Mesothelial cell of epicardium (in vitro differentiated cells): ENCODE data around the gene GBF1. TPM values are rescaled to one million over a fixed set of nuclear protein-coding genes. Genes with fewer than 3 reads are reported as not detected.

Source experiments
- DNase-seq, 2 experiments: peaks; one replicate each; pipeline ENCODE4 v3.0.0; 2021; ENCODE audit warnings: low spot score in 2 of 2; ENCODE audit not compliant: unreplicated experiment in 2 of 2
- H3K27ac Mint-ChIP-seq: 2 replicates; pipeline ENCODE4 v1.8.0; 2021; ENCODE audit warnings: mixed read lengths
- H3K27me3 Mint-ChIP-seq: 2 replicates; pipeline ENCODE4 v1.8.0; 2021; ENCODE audit warnings: low read depth, mixed read lengths
- H3K36me3 Mint-ChIP-seq: 2 replicates; pipeline ENCODE4 v1.8.0; 2021; ENCODE audit warnings: mixed read lengths
- H3K4me1 Mint-ChIP-seq: 2 replicates; pipeline ENCODE4 v1.8.0; 2021; ENCODE audit warnings: mixed read lengths
- H3K4me3 Mint-ChIP-seq: 2 replicates; pipeline ENCODE4 v1.8.0; 2021; ENCODE audit warnings: mild to moderate bottlenecking, moderate library complexity, mixed read lengths
- H3K9me3 Mint-ChIP-seq: 2 replicates; pipeline ENCODE4 v1.8.0; 2021; ENCODE audit warnings: mixed read lengths
- total RNA-seq: library from RNA; stranded (reverse); gene quantifications from 3 replicates; pipeline ENCODE4 v1.2.1, GENCODE V29; 2021
- TF ChIP-seq, protein P1 (sequence below): fragments of 200-600 bp; sonication (generic); IDR thresholded peaks from one replicate; pipeline ENCODE4 v1.5.0; 2021; ENCODE audit warnings: antibody characterized with exemption; ENCODE audit not compliant: unreplicated experiment

GBF1 gene
- total RNA-seq, 1 donor from 2014 or later: 51.1 TPM

DNA sequence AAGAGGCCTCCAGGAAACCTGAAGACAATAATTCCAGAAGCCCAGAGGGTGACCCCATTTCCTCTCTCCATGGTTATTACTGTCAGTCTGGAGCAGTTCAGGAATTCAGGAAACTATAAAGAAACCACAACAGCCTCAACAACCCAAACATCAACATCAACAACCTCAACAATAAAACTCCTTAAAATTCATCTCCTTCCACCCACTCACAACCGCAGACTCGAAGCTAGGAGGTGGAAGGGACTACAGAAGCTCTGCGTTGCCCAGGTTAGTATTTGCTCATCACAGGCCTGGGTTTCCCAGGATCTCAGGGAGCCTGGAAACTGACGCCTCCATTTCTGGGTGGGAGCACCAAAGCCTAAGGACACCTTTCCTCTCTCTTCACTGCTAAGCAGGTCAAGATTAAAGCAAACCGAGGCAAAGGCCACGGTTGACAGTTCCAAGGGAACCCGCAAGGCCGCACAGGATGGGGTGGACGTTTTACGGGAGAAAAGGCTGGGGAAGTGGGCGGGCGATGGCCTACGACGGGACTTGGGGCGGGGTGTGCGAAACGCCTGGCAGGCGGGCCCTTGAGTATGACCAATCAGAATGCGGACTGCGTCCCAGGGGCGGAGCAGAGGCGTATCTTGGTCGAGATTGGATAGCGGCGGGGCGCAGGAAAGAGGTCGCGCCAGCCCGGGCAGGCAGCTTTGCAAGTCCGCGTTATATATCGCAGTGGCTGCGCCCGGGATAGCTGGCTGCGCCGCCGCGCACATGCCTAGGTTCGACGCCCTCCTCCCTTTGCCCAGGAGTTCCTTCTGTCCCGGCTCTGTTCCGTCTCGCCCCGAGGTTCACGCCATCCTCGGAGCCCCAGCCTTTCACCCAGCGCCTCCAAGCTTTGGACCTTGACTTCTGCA lies 19.4 kb upstream of the GBF1 start, which contains the start of gene ELOVL3:
Gene ELOVL3 (plus strand): TSS at position 654 of the 896 bp plus-strand sequence. CDS start 250 bp downstream, outside the sequence.
- peak within 1 kb of the TSS; percentile 69 for H3K4me3 Mint-ChIP-seq
- peaks cover 17% of the 10 kb centered on the region for H3K4me1 Mint-ChIP-seq
- H3K27me3 Mint-ChIP-seq: peaks cover 72% of the 10 kb centered on the region
- peak within 1 kb of the TSS; percentile 85 for H3K27ac Mint-ChIP-seq
- TF ChIP-seq, protein P1, sequence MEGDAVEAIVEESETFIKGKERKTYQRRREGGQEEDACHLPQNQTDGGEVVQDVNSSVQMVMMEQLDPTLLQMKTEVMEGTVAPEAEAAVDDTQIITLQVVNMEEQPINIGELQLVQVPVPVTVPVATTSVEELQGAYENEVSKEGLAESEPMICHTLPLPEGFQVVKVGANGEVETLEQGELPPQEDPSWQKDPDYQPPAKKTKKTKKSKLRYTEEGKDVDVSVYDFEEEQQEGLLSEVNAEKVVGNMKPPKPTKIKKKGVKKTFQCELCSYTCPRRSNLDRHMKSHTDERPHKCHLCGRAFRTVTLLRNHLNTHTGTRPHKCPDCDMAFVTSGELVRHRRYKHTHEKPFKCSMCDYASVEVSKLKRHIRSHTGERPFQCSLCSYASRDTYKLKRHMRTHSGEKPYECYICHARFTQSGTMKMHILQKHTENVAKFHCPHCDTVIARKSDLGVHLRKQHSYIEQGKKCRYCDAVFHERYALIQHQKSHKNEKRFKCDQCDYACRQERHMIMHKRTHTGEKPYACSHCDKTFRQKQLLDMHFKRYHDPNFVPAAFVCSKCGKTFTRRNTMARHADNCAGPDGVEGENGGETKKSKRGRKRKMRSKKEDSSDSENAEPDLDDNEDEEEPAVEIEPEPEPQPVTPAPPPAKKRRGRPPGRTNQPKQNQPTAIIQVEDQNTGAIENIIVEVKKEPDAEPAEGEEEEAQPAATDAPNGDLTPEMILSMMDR: no peak
- H3K9me3 Mint-ChIP-seq: no peaks in the 10 kb centered on the region
- peak; percentile 79 to 90 for DNase-seq
- H3K36me3 Mint-ChIP-seq: no peaks in the 10 kb centered on the region

DNA sequence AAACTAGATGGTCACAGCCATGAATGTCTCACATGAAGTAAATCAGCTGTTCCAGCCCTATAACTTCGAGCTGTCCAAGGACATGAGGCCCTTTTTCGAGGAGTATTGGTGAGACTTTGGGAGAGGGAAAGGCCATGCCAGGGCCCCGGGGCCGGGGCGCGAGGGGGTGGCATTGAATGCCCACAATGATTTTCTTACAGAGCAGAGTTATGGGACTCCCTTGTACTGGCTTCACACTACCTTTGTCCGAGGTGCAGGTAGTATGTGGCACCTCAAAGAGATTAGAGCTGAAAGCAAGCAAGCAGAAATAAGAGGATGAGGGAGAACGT lies 18.8 kb upstream of the GBF1 start:
- DNase-seq: no peak
- peak overlapping the region; percentile 85 for H3K27ac Mint-ChIP-seq
- H3K27me3 Mint-ChIP-seq: peaks cover 72% of the 10 kb centered on the region
- peaks cover 17% of the 10 kb centered on the region for H3K4me1 Mint-ChIP-seq
- no peaks in the 10 kb centered on the region for H3K9me3 Mint-ChIP-seq
- H3K4me3 Mint-ChIP-seq: peak overlapping the region; percentile 69
- TF ChIP-seq, protein P1: no peak
- no peaks in the 10 kb centered on the region for H3K36me3 Mint-ChIP-seq

DNA sequence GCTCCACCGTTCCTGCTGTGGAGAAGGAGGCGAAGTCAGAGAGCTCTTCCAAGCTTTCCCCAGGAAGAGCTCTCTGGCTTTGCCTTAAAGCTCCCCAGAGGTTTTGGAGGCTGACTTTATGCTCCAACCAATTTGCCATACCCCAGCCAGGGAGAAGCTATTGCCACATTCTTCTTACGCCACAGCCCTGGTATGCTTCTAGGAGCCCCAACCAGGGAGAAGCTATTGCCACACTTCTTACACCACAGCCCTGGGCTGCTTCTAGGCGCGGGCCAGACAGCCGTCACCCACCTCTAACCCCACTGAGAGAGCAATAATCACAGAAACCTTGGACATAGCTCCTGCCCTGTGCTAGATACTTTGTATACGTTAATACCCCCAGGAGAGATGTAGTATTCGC lies 18.3 kb upstream of the GBF1 start:
- Mint-ChIP-seq H3K4me3 (no peak overlapping the region), H3K27me3 (peaks cover 76% of the 10 kb centered on the region), H3K27ac (no peak overlapping the region), H3K9me3 (no peaks in the 10 kb centered on the region), H3K36me3 (no peaks in the 10 kb centered on the region), H3K4me1 (peaks cover 17% of the 10 kb centered on the region)
- TF ChIP-seq, protein P1: no peak
- no peak for DNase-seq

DNA sequence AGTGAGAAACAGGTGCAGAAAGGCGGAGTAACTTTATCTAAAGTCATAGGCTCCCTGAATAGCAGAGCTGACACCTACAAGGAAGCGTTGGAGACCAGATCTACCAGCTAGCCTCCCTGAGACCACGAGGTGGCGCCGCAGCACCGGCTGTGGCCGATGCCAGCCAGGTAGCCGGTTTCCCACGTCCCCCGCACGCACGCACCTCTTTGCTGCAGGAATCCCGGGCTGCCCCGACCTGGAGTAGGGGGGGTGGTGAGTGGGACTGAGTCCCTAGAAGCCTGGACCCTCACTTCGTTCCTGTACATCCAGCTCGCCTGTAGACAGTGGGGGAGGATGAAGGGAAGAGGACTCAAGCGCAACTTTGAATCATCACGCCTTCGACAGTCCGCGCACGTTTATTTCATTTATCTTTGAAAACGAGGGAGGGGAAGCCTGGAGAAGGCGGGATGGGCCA lies 15.5 kb upstream of the GBF1 start:
- no peak overlapping the region for H3K27ac Mint-ChIP-seq
- DNase-seq: peak; percentile 80 to 92

DNA sequence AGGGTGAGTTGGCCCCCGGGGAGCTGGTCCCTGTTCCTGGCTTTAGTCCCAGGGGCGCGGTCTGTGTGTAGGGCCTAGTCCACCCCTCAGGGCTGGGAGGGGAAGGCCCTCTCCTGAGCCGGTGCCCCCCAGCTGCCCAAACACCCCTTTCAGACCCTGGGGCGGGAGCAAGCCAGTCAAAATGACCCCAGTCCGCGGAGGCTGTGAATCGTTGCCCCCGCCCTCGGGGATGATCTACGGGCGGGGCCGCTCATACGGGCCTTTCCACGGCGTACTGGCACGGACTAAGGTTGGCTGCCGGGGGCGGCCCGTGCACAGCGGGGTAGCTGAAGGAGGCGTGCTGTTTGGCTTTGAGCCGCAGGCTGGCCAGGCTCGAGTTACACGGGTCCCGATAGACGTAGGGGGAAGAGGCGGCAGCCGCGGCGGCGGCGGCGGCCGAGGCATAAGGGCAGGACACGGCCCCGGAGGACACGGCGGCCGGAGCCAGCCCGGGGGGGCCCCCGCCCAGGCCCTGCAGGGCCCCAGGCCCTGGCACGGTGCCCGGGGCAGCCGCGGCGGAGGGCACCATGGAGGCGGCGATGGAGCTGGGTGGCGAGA lies 15.0 kb upstream of the GBF1 start:
- Mint-ChIP-seq H3K4me3 (peak overlapping the region; percentile 63), H3K27ac (no peak overlapping the region), H3K4me1 (peaks cover 16% of the 10 kb centered on the region), H3K36me3 (no peaks in the 10 kb centered on the region), H3K9me3 (no peaks in the 10 kb centered on the region), H3K27me3 (peaks cover 93% of the 10 kb centered on the region)
- peak in 1 of 2 experiments; percentile 65 for DNase-seq
- TF ChIP-seq, protein P1: no peak

More for the DNA sequence above, 15.5 kb upstream of the GBF1 start:
- no peaks in the 10 kb centered on the region for H3K9me3 Mint-ChIP-seq
- peaks cover 89% of the 10 kb centered on the region for H3K27me3 Mint-ChIP-seq
- TF ChIP-seq, protein P1: peak; percentile 78
- peak overlapping the region; percentile 63 for H3K4me3 Mint-ChIP-seq
- H3K36me3 Mint-ChIP-seq: no peaks in the 10 kb centered on the region
- peaks cover 17% of the 10 kb centered on the region for H3K4me1 Mint-ChIP-seq
